Small intestine (tissue), 7 donors: ENCODE results near the gene ENOX1. TPM values are rescaled to one million over a fixed set of nuclear protein-coding genes. Genes with fewer than 3 reads are reported as not detected.
"Not testable (repeated sequence)": the region's sequence is repeated elsewhere in the genome, so short reads cannot be mapped to it uniquely, and the experiment has no call there.

Experiments used
- DNase-seq, 2 donors: peaks; one replicate each; pipeline versions ENCODE4 v3.0.0 to v3.0.0-alpha.2; 2013
- FAIRE-seq: peaks from 2 replicates; lab custom pipeline; 2012; peaks lifted over from hg19 to GRCh38; lab: Jason Lieb, UNC
- H3K27ac ChIP-seq, 3 donors: one replicate each; pipeline ENCODE4 v1.5.1; 2013; ENCODE audit warnings: low read length in 2 of 3, mild to moderate bottlenecking in 2 of 3, control low read depth in 1 of 3, inconsistent platforms in 1 of 3, low read depth in 1 of 3, moderate library complexity in 1 of 3
- H3K27me3 ChIP-seq, 3 donors: one replicate each; pipeline ENCODE4 v1.6.1; 2013; ENCODE audit warnings: low read length in 3 of 3, inconsistent platforms in 1 of 3; ENCODE audit not compliant: control insufficient read depth in 3 of 3, insufficient read depth in 3 of 3
- H3K36me3 ChIP-seq, 3 donors: one replicate each; pipeline ENCODE4 v1.6.1; 2013; ENCODE audit warnings: low read length in 3 of 3, inconsistent platforms in 1 of 3, low read depth in 1 of 3, mild to moderate bottlenecking in 1 of 3, moderate library complexity in 1 of 3; ENCODE audit not compliant: control insufficient read depth in 3 of 3, insufficient read depth in 2 of 3
- H3K4me1 ChIP-seq, 3 donors: one replicate each; pipeline ENCODE4 v1.6.1; 2013; ENCODE audit warnings: low read length in 2 of 3, inconsistent platforms in 1 of 3, low read depth in 1 of 3, mild to moderate bottlenecking in 1 of 3, moderate library complexity in 1 of 3; ENCODE audit not compliant: control insufficient read depth in 3 of 3, insufficient read depth in 2 of 3
- H3K4me3 ChIP-seq, 3 donors: one replicate each; pipeline ENCODE4 v1.5.1; 2013; ENCODE audit warnings: low read length in 3 of 3, control low read depth in 1 of 3, inconsistent platforms in 1 of 3, low read depth in 1 of 3, mild to moderate bottlenecking in 1 of 3, moderate library complexity in 1 of 3
- H3K9me3 ChIP-seq, 2 donors: one replicate each; pipeline ENCODE4 v1.6.1; 2013; ENCODE audit warnings: low read depth in 1 of 2, low read length in 1 of 2; ENCODE audit not compliant: control insufficient read depth in 2 of 2, insufficient read depth in 1 of 2
- WGBS, 3 donors: extraction: QIAGEN DNeasy Blood & Tissue Kit; methylation state at CpG; one replicate each; pipeline ENCODE4 v1.1.7; 2013; 5-methylcytosine and 5-hydroxymethylcytosine counted together
- polyA plus RNA-seq, 4 donors: library from polyadenylated mRNA; stranded (reverse) in 3 of 4; unstranded in 1 of 4; fragments of 200-250 nt in 3 of 4; fragments of 120-200 nt in 1 of 4; gene quantifications; one replicate each; pipeline versions ENCODE4 v1.2.1 to v1.2.3, GENCODE V29; 2013
- donor health status: healthy with polysubstance abuse.
- donor health status: control.
- donor health status: control.
- donor health status: Bipolar disorder and iron deficiency.
- donor health status: healthy.

The ENOX1 gene
- polyA plus RNA-seq, 4 donors: 0.27 to 0.87 (median 0.72) TPM; not detected in 1

GRCh38 chr13:43180036-43180660, 606.6 kb downstream of the ENOX1 start:
- WGBS, 3 donors: 88 to 95% (median 92%) methylated on average over 9 of the region's 9 CpGs
- H3K27ac ChIP-seq: no peak overlapping the region
- no peak for DNase-seq
- H3K4me1 ChIP-seq: no peaks in the 10 kb centered on the region
- no peak for FAIRE-seq
- H3K27me3 ChIP-seq: no peaks in the 10 kb centered on the region
- H3K36me3 ChIP-seq: no peaks in the 10 kb centered on the region
- H3K4me3 ChIP-seq: no peak overlapping the region
- H3K9me3 ChIP-seq: peaks cover 0 to 11% of the 10 kb centered on the region in 2 donors

GRCh38 chr13:43171489-43171888, 615.3 kb downstream of the ENOX1 start:
- Histone ChIP-seq H3K4me3 (no peak overlapping the region), H3K27me3 (peaks cover 0 to 1% (median 0%) of the 10 kb centered on the region in 3 donors), H3K27ac (no peak overlapping the region), H3K9me3 (no peaks in the 10 kb centered on the region), H3K36me3 (no peaks in the 10 kb centered on the region), H3K4me1 (no peaks in the 10 kb centered on the region)
- DNase-seq (no peak), FAIRE-seq (no peak)

- Histone ChIP-seq H3K9me3 (no peaks in the 10 kb centered on the region), H3K27me3 (peaks cover 0 to 1% (median 0%) of the 10 kb centered on the region in 3 donors), H3K27ac (no peak overlapping the region), H3K36me3 (no peaks in the 10 kb centered on the region), H3K4me3 (no peak overlapping the region), H3K4me1 (no peaks in the 10 kb centered on the region)
- DNase-seq: no peak
- no peak for FAIRE-seq
- WGBS, 3 donors: 52 to 62% (median 61%) methylated on average over 2 of the region's 2 CpGs
Measured at GRCh38 chr13:43170506-43170905, 616.3 kb downstream of the ENOX1 start.

- DNase-seq, H3K27me3 ChIP-seq, H3K4me3 ChIP-seq, FAIRE-seq, H3K27ac ChIP-seq, H3K36me3 ChIP-seq, H3K9me3 ChIP-seq, H3K4me1 ChIP-seq: not testable (repeated sequence)
- 57 to 84% (median 65%) methylated on average over 3 of the region's 3 CpGs for WGBS, 3 donors
Measured at GRCh38 chr13:43168434-43168833, 618.3 kb downstream of the ENOX1 start.

GRCh38 chr13:43167731-43168130, 619.0 kb downstream of the ENOX1 start:
- H3K27me3 ChIP-seq: peaks cover 0 to 1% (median 0%) of the 10 kb centered on the region in 3 donors
- DNase-seq (no peak), FAIRE-seq (no peak)
- no peak overlapping the region for H3K4me3 ChIP-seq
- 74 to 85% (median 76%) methylated on average over 2 of the region's 2 CpGs for WGBS, 3 donors
- no peaks in the 10 kb centered on the region for H3K4me1 ChIP-seq
- H3K27ac ChIP-seq: no peak overlapping the region
- no peaks in the 10 kb centered on the region for H3K36me3 ChIP-seq
- no peaks in the 10 kb centered on the region for H3K9me3 ChIP-seq

- H3K4me3 ChIP-seq: no peak overlapping the region
- no peak for FAIRE-seq
- no peaks in the 10 kb centered on the region for H3K9me3 ChIP-seq
- WGBS, 3 donors: 79 to 86% (median 82%) methylated on average over 6 of the region's 6 CpGs
- no peaks in the 10 kb centered on the region for H3K36me3 ChIP-seq
- DNase-seq: no peak
- H3K4me1 ChIP-seq: no peaks in the 10 kb centered on the region
- H3K27ac ChIP-seq: no peak overlapping the region
- peaks cover 0 to 1% (median 0%) of the 10 kb centered on the region in 3 donors for H3K27me3 ChIP-seq
Measured at GRCh38 chr13:43166644-43167457, 619.9 kb downstream of the ENOX1 start.

Other genes with a start within 250 kb of the ENOX1 start
- 10 to 100 TPM in 1 of 4 donors, 1 to 10 TPM in 2, under 1 TPM in 1; 0.81 to 13.0 (median 6.1) TPM for gene CCDC122, start 92.8 kb upstream of the ENOX1 start, polyA plus RNA-seq
- 10 to 100 TPM in 3 of 4 donors, 1 to 10 TPM in 1; 4.1 to 13.5 (median 13.0) TPM for gene LACC1, start 92.9 kb upstream of the ENOX1 start, polyA plus RNA-seq